Measurements from ENCODE around the gene SHISA7.

The SHISA7 gene

GRCh38 chr19:55443045-55443823, at the start of gene SHISA7:
SHISA7 (minus strand) TSS chr19:55443300; CDS start chr19:55442863, 437 bp downstream.
- no peak for FAIRE-seq

- no peak for FAIRE-seq
These were observed 49.4 kb upstream of the SHISA7 start for GRCh38 chr19:55492362-55492944.

GRCh38 chr19:55491546-55492360, 48.7 kb upstream of the SHISA7 start:
- no peak for FAIRE-seq

GRCh38 chr19:55490478-55491432, 47.7 kb upstream of the SHISA7 start:
- no peak for FAIRE-seq

- FAIRE-seq = no peak
These were observed 46.8 kb upstream of the SHISA7 start for GRCh38 chr19:55489711-55490477.

DNA sequence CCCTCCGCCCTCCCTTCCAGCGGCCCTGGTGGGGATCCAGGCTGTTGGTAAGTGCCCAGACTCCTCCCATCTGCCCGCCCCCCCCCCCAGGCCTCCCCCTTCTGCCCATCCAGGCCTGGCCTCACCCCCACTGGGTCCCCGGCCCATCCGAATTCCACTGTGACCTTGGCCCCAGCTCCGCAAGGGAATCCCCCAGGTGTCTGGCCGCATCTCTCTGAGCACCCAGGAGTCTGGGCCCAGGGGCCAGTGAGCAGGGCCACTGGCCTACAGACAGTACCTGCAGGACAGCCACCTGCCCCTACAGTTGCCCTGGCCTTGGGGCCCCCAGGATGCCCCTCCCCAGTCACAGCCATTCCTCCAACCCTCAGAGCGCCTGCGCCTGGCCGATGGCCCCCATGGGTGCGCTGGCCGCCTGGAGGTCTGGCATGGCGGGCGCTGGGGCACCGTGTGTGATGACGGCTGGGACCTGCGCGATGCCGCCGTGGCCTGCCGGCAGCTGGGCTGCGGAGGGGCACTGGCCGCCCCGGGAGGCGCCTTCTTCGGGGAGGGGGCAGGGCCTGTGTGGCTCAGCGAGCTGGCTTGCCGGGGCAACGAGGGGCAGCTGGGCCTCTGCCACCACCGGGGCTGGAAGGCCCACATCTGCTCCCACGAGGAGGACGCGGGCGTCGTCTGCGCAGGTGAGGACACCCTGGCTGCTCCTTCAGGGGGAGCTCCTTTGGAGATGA, 46.0 kb upstream of the SHISA7 start:
- no peak for FAIRE-seq

DNA sequence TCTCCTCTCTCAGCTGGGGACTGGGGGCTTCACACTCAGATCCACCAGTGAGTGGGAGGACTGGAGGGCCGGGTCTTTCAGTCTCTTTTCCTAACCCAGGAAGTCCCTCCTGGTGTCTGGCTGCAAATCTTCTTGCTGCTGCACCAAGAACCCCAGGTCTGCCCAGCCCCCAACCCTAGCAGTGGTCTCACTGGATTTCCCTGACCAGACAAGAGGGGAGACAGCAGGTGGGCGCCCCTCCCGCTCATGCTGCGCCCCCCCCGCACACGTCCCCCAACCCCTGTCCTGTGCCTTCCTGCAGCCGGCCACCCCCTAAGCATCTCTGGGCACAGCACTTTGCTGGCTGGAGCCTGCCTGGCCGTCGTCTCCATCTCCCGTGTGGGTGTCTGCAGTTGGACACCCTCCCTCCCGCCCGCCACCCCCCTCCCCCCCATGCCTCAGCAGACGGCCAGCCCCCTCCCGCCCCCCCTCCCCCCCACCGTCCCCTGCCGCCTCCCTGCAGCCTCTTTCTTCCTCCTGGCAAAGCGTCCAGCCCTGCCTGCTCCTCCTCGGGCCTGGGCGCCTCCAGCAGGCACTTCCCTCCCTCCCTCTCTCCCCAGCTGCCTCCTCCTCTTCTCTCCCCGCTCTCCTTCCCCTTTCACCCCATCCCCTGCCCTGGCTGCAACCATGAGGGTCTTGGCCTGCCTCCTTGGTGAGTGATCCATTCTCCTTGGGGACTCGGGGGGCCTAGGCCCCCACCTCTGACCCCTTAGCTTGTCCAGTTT, 45.0 kb upstream of the SHISA7 start, which contains the start of gene SSC5D:
Gene SSC5D, plus strand, starts transcription at position 513 of the 764 bp plus-strand sequence. Its CDS starts 154 bp downstream, at position 667.
- no peak for FAIRE-seq

GRCh38 chr19:55486971-55487923, 44.1 kb upstream of the SHISA7 start:
- FAIRE-seq = no peak

DNA sequence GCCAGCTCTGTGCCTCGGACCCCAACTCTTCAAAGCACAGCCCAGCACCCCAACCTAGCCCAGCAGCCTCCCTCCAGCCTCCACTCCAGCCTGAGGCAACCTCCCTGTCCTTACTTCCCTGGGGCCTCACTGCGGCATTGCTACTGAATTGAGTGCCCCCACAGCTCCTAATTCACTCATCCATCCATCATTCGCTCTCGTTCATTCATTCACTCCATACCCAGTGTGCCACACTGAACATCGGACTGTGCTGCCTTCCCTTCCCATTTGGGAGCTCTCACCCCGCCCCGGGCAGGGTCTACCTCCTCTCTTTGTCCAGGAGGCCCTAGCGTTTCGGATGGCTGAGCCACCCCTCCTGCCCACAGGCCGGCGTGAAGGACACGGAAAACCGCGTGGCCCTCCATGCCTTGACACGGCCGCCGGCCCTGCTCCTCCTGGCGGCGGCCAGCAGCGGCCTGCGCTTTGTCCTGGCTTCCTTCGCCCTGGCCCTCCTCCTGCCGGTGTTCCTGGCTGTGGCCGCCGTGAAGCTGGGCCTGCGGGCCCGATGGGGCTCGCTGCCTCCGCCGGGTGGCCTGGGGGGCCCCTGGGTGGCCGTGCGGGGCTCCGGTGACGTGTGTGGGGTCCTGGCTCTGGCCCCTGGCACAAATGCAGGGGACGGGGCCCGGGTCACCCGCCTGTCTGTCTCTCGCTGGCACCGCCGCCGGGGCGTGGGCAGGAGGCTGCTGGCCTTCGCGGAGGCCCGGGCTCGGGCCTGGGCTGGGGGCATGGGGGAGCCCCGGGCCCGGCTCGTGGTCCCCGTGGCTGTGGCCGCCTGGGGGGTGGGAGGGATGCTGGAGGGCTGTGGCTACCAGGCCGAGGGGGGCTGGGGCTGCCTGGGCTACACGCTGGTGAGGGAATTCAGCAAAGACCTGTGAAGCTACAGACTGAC, 43.2 kb upstream of the SHISA7 start:
- no peak for FAIRE-seq

DNA sequence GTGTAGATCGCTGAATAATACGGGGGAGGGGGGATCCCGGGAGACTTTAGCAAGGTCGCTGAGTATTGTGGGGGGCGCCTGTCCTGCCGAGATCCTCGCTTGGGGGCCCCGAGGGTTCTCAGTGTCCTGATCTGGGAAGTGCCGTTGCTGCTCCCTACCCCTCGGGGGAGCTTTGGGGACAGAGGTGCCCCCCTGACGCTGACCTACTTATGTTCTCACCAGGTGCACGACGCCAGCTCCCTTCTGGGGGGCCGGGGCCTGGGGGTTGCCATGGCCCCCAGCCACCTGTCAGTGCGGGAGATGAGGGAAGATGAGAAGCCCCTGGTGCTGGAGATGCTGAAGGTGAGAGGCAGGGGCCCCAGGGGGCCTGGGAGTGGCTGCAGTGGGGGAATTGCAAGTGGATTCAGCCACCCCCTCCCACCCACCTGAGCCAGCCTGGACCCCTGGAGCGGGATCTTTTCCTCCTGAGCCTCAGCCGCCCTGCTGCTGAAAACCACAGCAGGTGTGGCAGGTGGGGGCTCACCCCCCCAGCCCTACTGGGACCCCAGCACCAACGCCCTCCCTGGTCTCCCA, 42.4 kb upstream of the SHISA7 start:
- no peak for FAIRE-seq

- no peak for FAIRE-seq
These were observed 41.7 kb upstream of the SHISA7 start, which contains the start of gene NAT14 for GRCh38 chr19:55484593-55485438. NAT14 (plus strand) TSS chr19:55485188; CDS start chr19:55485709, 521 bp downstream.

GRCh38 chr19:55483706-55484592, 40.8 kb upstream of the SHISA7 start:
- FAIRE-seq = no peak

GRCh38 chr19:55482967-55483705, 40.0 kb upstream of the SHISA7 start:
- FAIRE-seq = no peak

All from TTC549 (cell line).